CD4-positive, CD25-positive, alpha-beta regulatory T cell (primary cell): ENCODE data around the gene PNLIPRP1. TPM values are rescaled to one million over a fixed set of nuclear protein-coding genes. Genes with fewer than 3 reads are reported as not detected.

ENCODE experiments used
- ATAC-seq, 2 donors: fragments of 150-1000 bp; cut with Tn5 transposase; one replicate each; pipeline ENCODE4 v1.10.0; 2021; ENCODE audit warnings: low read depth in 2 of 2, moderate number of reproducible peaks in 2 of 2, moderate library complexity in 1 of 2
- DNase-seq, 3 donors: peaks; one replicate each; pipeline versions ENCODE4 v3.0.0 to v3.0.0-alpha.2; 2012 to 2022; ENCODE audit warnings: mixed read lengths in 1 of 3
- H3K27ac ChIP-seq: one replicate; pipeline ENCODE4 v1.7.0; 2013; ENCODE audit warnings: mild to moderate bottlenecking, low read length; ENCODE audit not compliant: insufficient read depth, poor library complexity, severe bottlenecking
- H3K27me3 ChIP-seq: one replicate; pipeline ENCODE4 v1.7.0; 2013; ENCODE audit warnings: low read length; ENCODE audit not compliant: control insufficient read depth, insufficient read depth
- H3K36me3 ChIP-seq: one replicate; pipeline ENCODE4 v1.7.0; 2013; ENCODE audit warnings: mild to moderate bottlenecking, low read length, moderate library complexity; ENCODE audit not compliant: control insufficient read depth, insufficient read depth
- H3K4me1 ChIP-seq: 2 replicates; pipeline ENCODE4 v1.7.0; 2013; ENCODE audit warnings: mild to moderate bottlenecking, low read length; ENCODE audit not compliant: insufficient read depth, control insufficient read depth, poor library complexity, severe bottlenecking
- H3K4me3 ChIP-seq: one replicate; pipeline ENCODE4 v1.7.0; 2013; ENCODE audit warnings: low read depth, mild to moderate bottlenecking, low read length, moderate library complexity
- H3K9me3 ChIP-seq, 2 experiments: 1 replicate in 1 of 2; 2 replicates in 1 of 2; pipeline ENCODE4 v1.7.0; 2013; ENCODE audit warnings: low read length in 2 of 2, mild to moderate bottlenecking in 1 of 2, moderate library complexity in 1 of 2; ENCODE audit not compliant: control insufficient read depth in 2 of 2
- H3K27ac Mint-ChIP-seq, 3 donors: one replicate each; pipeline ENCODE4 v1.8.0; 2020 to 2022; ENCODE audit warnings: mild to moderate bottlenecking in 3 of 3, mixed read lengths in 3 of 3, moderate library complexity in 2 of 3
- H3K27me3 Mint-ChIP-seq: one replicate; pipeline ENCODE4 v1.8.0; 2022; ENCODE audit warnings: mild to moderate bottlenecking, mixed read lengths
- H3K36me3 Mint-ChIP-seq: one replicate; pipeline ENCODE4 v1.8.0; 2020; ENCODE audit warnings: mixed read lengths
- H3K4me1 Mint-ChIP-seq, 4 donors: one replicate each; pipeline ENCODE4 v1.8.0; 2020 to 2022; ENCODE audit warnings: mixed read lengths in 4 of 4, mild to moderate bottlenecking in 1 of 4
- H3K4me3 Mint-ChIP-seq, 4 donors: one replicate each; pipeline ENCODE4 v1.8.0; 2020 to 2022; ENCODE audit warnings: mild to moderate bottlenecking in 4 of 4, mixed read lengths in 4 of 4, moderate library complexity in 3 of 4
- H3K9me3 Mint-ChIP-seq, 7 donors: one replicate each; pipeline ENCODE4 v1.8.0; 2020 to 2022; ENCODE audit warnings: mixed read lengths in 7 of 7, mild to moderate bottlenecking in 3 of 7, moderate library complexity in 2 of 7
- polyA plus RNA-seq, 4 donors: library from polyadenylated mRNA; unstranded; fragments of 300-500 nt; fragmentation: Illumina TruSeq; gene quantifications; one replicate each; pipeline ENCODE4 v1.2.3, GENCODE V29; 2021
- total RNA-seq: library from RNA; stranded (reverse); gene quantifications from one replicate; pipeline ENCODE4 v1.2.3, GENCODE V29; 2022

PNLIPRP1 gene
- total and polyA plus RNA-seq, 5 donors from 2014 or later = not detected

- no peak for DNase-seq
- H3K27me3 ChIP-seq = no peaks in the 10 kb centered on the region
- no peak for ATAC-seq
- Mint-ChIP-seq H3K27me3 (no peaks in the 10 kb centered on the region), H3K27ac (no peak overlapping the region), H3K9me3 (peaks cover 0 to 2% (median 0%) of the 10 kb centered on the region in 7 donors), H3K4me1 (no peaks in the 10 kb centered on the region), H3K4me3 (no peak overlapping the region), H3K36me3 (no peaks in the 10 kb centered on the region)
- no peaks in the 10 kb centered on the region for H3K9me3 ChIP-seq
- H3K4me1 ChIP-seq = no peaks in the 10 kb centered on the region
- H3K27ac ChIP-seq = no peak overlapping the region
- H3K4me3 ChIP-seq = no peak overlapping the region
- no peaks in the 10 kb centered on the region for H3K36me3 ChIP-seq
Observed at GRCh38 chr10:116589926-116590325, 833 bp upstream of the PNLIPRP1 start.

DNA sequence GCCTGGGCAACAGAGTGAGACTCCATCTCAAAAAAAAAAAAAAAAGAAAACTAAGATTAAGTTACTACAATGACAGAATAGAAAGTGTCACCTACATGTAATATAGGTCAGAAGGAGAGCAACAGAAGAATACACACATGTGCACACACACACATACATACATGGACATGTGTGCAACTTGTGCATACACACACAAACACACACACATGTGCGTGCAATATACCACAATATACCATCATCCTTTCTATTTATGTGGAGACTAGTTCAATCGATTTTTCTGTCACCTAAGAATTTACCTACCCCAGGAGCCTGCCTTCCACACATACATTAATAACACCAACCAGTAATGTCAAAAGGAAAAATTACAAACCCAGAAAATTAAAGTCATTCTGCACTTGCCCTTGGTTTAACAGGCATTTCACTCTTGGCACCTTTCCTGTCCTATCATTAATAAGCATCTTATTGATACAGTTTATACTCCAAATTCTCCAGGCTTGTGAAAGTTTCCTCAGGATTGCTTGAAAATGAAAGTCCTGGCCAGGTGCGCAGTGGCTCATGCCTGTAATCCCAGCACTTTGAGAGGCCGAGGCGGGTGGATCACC, 2.5 kb downstream of the PNLIPRP1 start:
- Mint-ChIP-seq H3K9me3 (peaks cover 0 to 1% (median 0%) of the 10 kb centered on the region in 7 donors), H3K27me3 (no peaks in the 10 kb centered on the region), H3K4me3 (no peak overlapping the region), H3K27ac (no peak overlapping the region), H3K36me3 (no peaks in the 10 kb centered on the region), H3K4me1 (no peaks in the 10 kb centered on the region)
- Histone ChIP-seq H3K4me1 (no peaks in the 10 kb centered on the region), H3K27ac (no peak overlapping the region), H3K4me3 (no peak overlapping the region), H3K36me3 (no peaks in the 10 kb centered on the region), H3K9me3 (no peaks in the 10 kb centered on the region), H3K27me3 (no peaks in the 10 kb centered on the region)
- ATAC-seq = no peak
- DNase-seq = no peak

DNA sequence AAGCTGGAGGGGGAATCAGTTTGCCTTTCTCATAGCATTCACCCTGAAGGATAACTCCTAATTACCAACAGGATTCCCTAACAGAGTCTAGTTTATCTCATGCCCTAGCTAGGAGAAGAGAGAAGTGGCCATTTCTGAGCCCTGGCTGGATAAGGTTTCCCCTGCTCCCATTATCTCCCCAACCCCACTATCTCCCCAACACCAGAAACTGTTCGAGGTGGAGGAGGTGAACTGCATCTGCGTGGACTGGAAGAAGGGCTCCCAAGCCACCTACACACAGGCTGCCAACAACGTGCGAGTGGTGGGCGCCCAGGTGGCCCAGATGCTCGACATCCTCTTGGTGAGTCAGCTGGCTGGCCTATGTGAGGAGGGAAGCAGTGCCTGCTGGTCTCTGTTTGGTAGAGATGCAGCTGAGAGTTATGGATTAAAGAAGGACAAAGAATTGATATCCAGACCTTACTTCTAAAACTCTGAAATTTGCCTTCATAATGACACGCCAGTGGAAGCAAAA, 3.8 kb downstream of the PNLIPRP1 start:
- no peak for DNase-seq
- no peaks in the 10 kb centered on the region for H3K27me3 Mint-ChIP-seq

GRCh38 chr10:116596062-116596461, 5.3 kb downstream of the PNLIPRP1 start:
- H3K4me3 ChIP-seq = no peak overlapping the region
- no peaks in the 10 kb centered on the region for H3K9me3 ChIP-seq

More for the DNA sequence above, 3.8 kb downstream of the PNLIPRP1 start:
- H3K27ac Mint-ChIP-seq = no peak overlapping the region
- Histone ChIP-seq H3K9me3 (no peaks in the 10 kb centered on the region), H3K36me3 (no peaks in the 10 kb centered on the region), H3K4me3 (no peak overlapping the region), H3K27me3 (no peaks in the 10 kb centered on the region), H3K4me1 (no peaks in the 10 kb centered on the region), H3K27ac (no peak overlapping the region)
- H3K4me3 Mint-ChIP-seq = no peak overlapping the region
- peaks cover 0 to 1% (median 0%) of the 10 kb centered on the region in 7 donors for H3K9me3 Mint-ChIP-seq
- no peaks in the 10 kb centered on the region for H3K4me1 Mint-ChIP-seq
- no peak for ATAC-seq
- H3K36me3 Mint-ChIP-seq = no peaks in the 10 kb centered on the region

DNA sequence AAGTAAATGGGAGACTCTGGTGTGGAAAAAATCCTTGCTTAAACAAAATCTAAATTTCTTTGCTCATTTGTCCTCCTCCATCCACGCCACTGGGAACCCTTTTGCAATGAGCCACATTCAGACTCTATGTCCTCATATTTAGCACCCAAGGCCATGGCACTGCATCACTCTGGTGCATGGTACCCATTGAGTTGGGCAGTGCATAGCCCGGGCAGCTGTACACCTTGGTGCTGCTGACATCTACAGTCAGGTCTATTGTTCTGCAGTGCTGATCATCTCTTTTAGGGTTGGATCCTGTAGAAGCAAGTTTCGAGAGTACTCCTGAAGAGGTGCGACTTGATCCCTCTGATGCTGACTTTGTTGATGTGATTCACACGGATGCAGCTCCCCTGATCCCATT, 6.8 kb downstream of the PNLIPRP1 start:
- DNase-seq (no peak), ATAC-seq (no peak)
- H3K9me3 Mint-ChIP-seq = peaks cover 0 to under 1% (median 0%) of the 10 kb centered on the region in 7 donors
- H3K4me3 Mint-ChIP-seq = no peak overlapping the region
- no peaks in the 10 kb centered on the region for H3K9me3 ChIP-seq
- H3K4me1 Mint-ChIP-seq = no peaks in the 10 kb centered on the region
- H3K36me3 ChIP-seq = no peaks in the 10 kb centered on the region
- H3K27me3 Mint-ChIP-seq = no peaks in the 10 kb centered on the region
- H3K4me3 ChIP-seq = no peak overlapping the region
- no peaks in the 10 kb centered on the region for H3K27me3 ChIP-seq
- no peak overlapping the region for H3K27ac Mint-ChIP-seq
- H3K27ac ChIP-seq = no peak overlapping the region
- H3K4me1 ChIP-seq = no peaks in the 10 kb centered on the region
- no peaks in the 10 kb centered on the region for H3K36me3 Mint-ChIP-seq

More at GRCh38 chr10:116596062-116596461, 5.3 kb downstream of the PNLIPRP1 start:
- no peak for ATAC-seq
- Histone ChIP-seq H3K27me3 (no peaks in the 10 kb centered on the region), H3K36me3 (no peaks in the 10 kb centered on the region), H3K4me1 (no peaks in the 10 kb centered on the region), H3K27ac (no peak overlapping the region)
- no peaks in the 10 kb centered on the region for H3K4me1 Mint-ChIP-seq
- H3K27ac Mint-ChIP-seq = no peak overlapping the region
- H3K9me3 Mint-ChIP-seq = peaks cover 0 to 1% (median 0%) of the 10 kb centered on the region in 7 donors
- H3K27me3 Mint-ChIP-seq = no peaks in the 10 kb centered on the region
- DNase-seq = no peak
- no peak overlapping the region for H3K4me3 Mint-ChIP-seq
- no peaks in the 10 kb centered on the region for H3K36me3 Mint-ChIP-seq

DNA sequence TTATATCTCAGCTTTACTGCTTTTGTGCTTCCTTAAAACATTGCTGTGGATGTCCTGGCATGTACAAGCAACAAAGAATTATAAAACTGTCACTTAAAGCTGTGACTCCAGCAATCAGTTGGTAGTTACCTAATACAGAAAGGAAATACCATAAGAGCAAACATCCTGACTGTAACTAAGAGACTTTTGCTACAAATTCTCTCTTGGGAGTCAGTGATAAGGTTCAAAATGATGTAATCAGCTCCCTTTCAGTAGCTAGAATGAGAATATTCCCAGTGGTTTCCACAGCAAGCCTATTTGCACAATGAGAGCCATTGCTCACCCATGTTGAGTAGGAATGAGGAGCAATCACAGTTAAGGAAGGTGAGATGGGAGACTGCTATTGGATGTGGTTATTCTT, 7.6 kb downstream of the PNLIPRP1 start:
- Histone ChIP-seq H3K4me3 (no peak overlapping the region), H3K9me3 (no peaks in the 10 kb centered on the region), H3K36me3 (no peaks in the 10 kb centered on the region), H3K27ac (no peak overlapping the region), H3K27me3 (no peaks in the 10 kb centered on the region), H3K4me1 (no peaks in the 10 kb centered on the region)
- no peak overlapping the region for H3K27ac Mint-ChIP-seq
- no peak overlapping the region for H3K4me3 Mint-ChIP-seq
- H3K9me3 Mint-ChIP-seq = peaks cover 0 to 2% (median 0%) of the 10 kb centered on the region in 7 donors
- H3K36me3 Mint-ChIP-seq = no peaks in the 10 kb centered on the region
- ATAC-seq (no peak), DNase-seq (no peak)
- H3K27me3 Mint-ChIP-seq = no peaks in the 10 kb centered on the region
- no peaks in the 10 kb centered on the region for H3K4me1 Mint-ChIP-seq

- ATAC-seq = no peak
- no peak overlapping the region for H3K27ac Mint-ChIP-seq
- H3K27me3 ChIP-seq = no peaks in the 10 kb centered on the region
Observed at GRCh38 chr10:116599991-116600390, 9.2 kb downstream of the PNLIPRP1 start.

More at GRCh38 chr10:116599991-116600390, 9.2 kb downstream of the PNLIPRP1 start:
- no peak overlapping the region for H3K4me3 Mint-ChIP-seq
- H3K27ac ChIP-seq = no peak overlapping the region
- H3K4me1 Mint-ChIP-seq = no peaks in the 10 kb centered on the region
- no peak overlapping the region for H3K4me3 ChIP-seq
- DNase-seq = no peak
- H3K36me3 ChIP-seq = no peaks in the 10 kb centered on the region
- no peaks in the 10 kb centered on the region for H3K9me3 ChIP-seq
- H3K27me3 Mint-ChIP-seq = no peaks in the 10 kb centered on the region
- H3K36me3 Mint-ChIP-seq = no peaks in the 10 kb centered on the region
- peaks cover 0 to 2% (median 0%) of the 10 kb centered on the region in 7 donors for H3K9me3 Mint-ChIP-seq
- no peaks in the 10 kb centered on the region for H3K4me1 ChIP-seq
